H1 (cell line): ENCODE measurements around the gene CEP104. TPM values are rescaled to one million over a fixed set of nuclear protein-coding genes. Genes with fewer than 3 reads are reported as not detected.

Experiments used
- CTCF ChIA-PET: fragments of 300-600 bp; sonication (Branson Sonifier 250); formaldehyde crosslinking; loops from one replicate; lab custom pipeline; 2021; ENCODE audit not compliant: partially characterized antibody; lab: Charles Lee
- POLR2A ChIA-PET: fragments of 300-600 bp; sonication (Branson Sonifier 250); formaldehyde crosslinking; loops from one replicate; lab custom pipeline; 2021; ENCODE audit warnings: inconsistent platforms; ENCODE audit not compliant: partially characterized antibody; lab: Charles Lee
- DNase-seq, 2 experiments: peaks; one replicate each; pipeline versions ENCODE4 v3.0.0 to v3.0.0-alpha.2; 2010 to 2022; ENCODE audit warnings: low spot score in 2 of 2, low read depth in 1 of 2, mixed read lengths in 1 of 2
- FAIRE-seq: peaks from 2 replicates; lab custom pipeline; 2011; peaks lifted over from hg19 to GRCh38; lab: Jason Lieb, UNC
- H2AFZ ChIP-seq: 2 replicates; pipeline ENCODE4 v1.8.1; 2012; ENCODE audit warnings: low read length, inconsistent platforms
- H2AK5ac ChIP-seq: 2 replicates; pipeline ENCODE4 v1.6.1; 2013; ENCODE audit warnings: low read depth, low read length
- H2BK120ac ChIP-seq: replicated peaks from 2 replicates; pipeline ENCODE3; 2013; ENCODE audit warnings: low read depth, low read length, inconsistent platforms
- H2BK12ac ChIP-seq: 2 replicates; pipeline ENCODE4 v1.6.1; 2013; ENCODE audit warnings: low read depth, low read length
- H2BK15ac ChIP-seq: 2 replicates; pipeline ENCODE4 v1.6.1; 2013; ENCODE audit warnings: low read length
- H2BK20ac ChIP-seq: 2 replicates; pipeline ENCODE4 v1.6.1; 2013; ENCODE audit warnings: low read length
- H2BK5ac ChIP-seq: 2 replicates; pipeline ENCODE4 v1.6.1; 2013; ENCODE audit warnings: low read depth, low read length
- H3K14ac ChIP-seq: 2 replicates; pipeline ENCODE4 v1.6.1; 2013; ENCODE audit warnings: inconsistent platforms; ENCODE audit not compliant: insufficient read length
- H3K18ac ChIP-seq: 2 replicates; pipeline ENCODE4 v1.6.1; 2013; ENCODE audit warnings: low read length; ENCODE audit errors: extremely low read depth
- H3K23ac ChIP-seq: 2 replicates; pipeline ENCODE4 v1.6.1; 2013; ENCODE audit warnings: inconsistent platforms; ENCODE audit not compliant: insufficient read length
- H3K23me2 ChIP-seq: 2 replicates; pipeline ENCODE4 v1.6.1; 2013; ENCODE audit warnings: low read depth, low read length
- H3K27ac ChIP-seq: 2 replicates; pipeline ENCODE4 v1.6.1; 2011; ENCODE audit warnings: low read depth, low read length, inconsistent platforms
- H3K27me3 ChIP-seq, 4 experiments: replicated peaks in 1 of 4; 1 replicate in 1 of 4; 2 replicates in 3 of 4; pipeline versions ENCODE4 v1.6.1 to v1.8.1; 2011 to 2013; ENCODE audit warnings: low read length in 3 of 4, mild to moderate bottlenecking in 3 of 4, inconsistent platforms in 2 of 4, mixed read lengths in 2 of 4, moderate library complexity in 1 of 4; ENCODE audit not compliant: control insufficient read depth in 3 of 4, insufficient read depth in 3 of 4; ENCODE audit errors: extremely low read depth in 1 of 4
- H3K36me3 ChIP-seq, 4 experiments: 2 replicates each; pipeline versions ENCODE4 v1.6.1 to v1.8.1; 2011 to 2013; ENCODE audit warnings: mild to moderate bottlenecking in 4 of 4, low read length in 3 of 4, moderate library complexity in 2 of 4, control low read depth in 1 of 4, inconsistent platforms in 1 of 4; ENCODE audit not compliant: insufficient read depth in 4 of 4, control insufficient read depth in 2 of 4
- H3K4ac ChIP-seq: replicated peaks from 2 replicates; pipeline ENCODE3; 2013; ENCODE audit warnings: low read length, low read depth, mixed read lengths, inconsistent platforms; ENCODE audit not compliant: insufficient read length
- H3K4me1 ChIP-seq, 4 experiments: replicated peaks in 1 of 4; 1 replicate in 1 of 4; 2 replicates in 3 of 4; pipeline versions ENCODE4 v1.6.1 to v1.8.1; 2011 to 2013; ENCODE audit warnings: low read length in 3 of 4, inconsistent platforms in 2 of 4, mixed read lengths in 1 of 4; ENCODE audit not compliant: insufficient read depth in 4 of 4, control insufficient read depth in 3 of 4
- H3K4me2 ChIP-seq, 2 experiments: 2 replicates each; pipeline versions ENCODE4 v1.6.1 to v1.8.1; 2011 to 2013; ENCODE audit warnings: low read depth in 2 of 2, low read length in 2 of 2, control low read depth in 1 of 2, inconsistent platforms in 1 of 2, mild to moderate bottlenecking in 1 of 2; ENCODE audit not compliant: insufficient read depth in 1 of 2
- H3K4me3 ChIP-seq, 4 experiments: fragments of 200-600, 300-600 bp in 1 of 4; sonication (generic), shearing (Covaris generic), sonication (Bioruptor Twin) in 1 of 4; 2 replicates each; pipeline versions ENCODE4 v1.5.1 to v1.8.1; 2011 to 2016; ENCODE audit warnings: low read length in 4 of 4, low read depth in 3 of 4, control low read depth in 2 of 4, inconsistent platforms in 2 of 4, mild to moderate bottlenecking in 2 of 4, mixed read lengths in 1 of 4, moderate library complexity in 1 of 4; ENCODE audit not compliant: insufficient read depth in 2 of 4; ENCODE audit errors: extremely low read depth in 1 of 4
- H3K56ac ChIP-seq: replicated peaks from 2 replicates; pipeline ENCODE3; 2013; ENCODE audit warnings: low read depth, mild to moderate bottlenecking, mixed read lengths, low read length, inconsistent platforms; ENCODE audit not compliant: insufficient read length
- H3K79me1 ChIP-seq: 2 replicates; pipeline ENCODE4 v1.6.1; 2013; ENCODE audit warnings: low read depth, low read length, control low read depth
- H3K79me2 ChIP-seq, 2 experiments: 2 replicates each; pipeline versions ENCODE4 v1.6.1 to v1.8.1; 2012 to 2013; ENCODE audit warnings: low read length in 2 of 2, mild to moderate bottlenecking in 2 of 2, inconsistent platforms in 1 of 2; ENCODE audit not compliant: insufficient read depth in 2 of 2, control insufficient read depth in 1 of 2
- H3K9ac ChIP-seq, 4 experiments: replicated peaks in 1 of 4; 1 replicate in 1 of 4; 2 replicates in 3 of 4; pipeline versions ENCODE4 v1.6.1 to v1.8.1; 2011 to 2013; ENCODE audit warnings: low read depth in 3 of 4, low read length in 3 of 4, control low read depth in 2 of 4, mild to moderate bottlenecking in 2 of 4, moderate library complexity in 2 of 4, inconsistent platforms in 1 of 4; ENCODE audit errors: extremely low read depth in 1 of 4
- H3K9me3 ChIP-seq, 2 experiments: 2 replicates each; pipeline versions ENCODE4 v1.6.1 to v1.8.1; 2012 to 2013; ENCODE audit warnings: mild to moderate bottlenecking in 2 of 2, moderate library complexity in 2 of 2, control low read depth in 1 of 2, inconsistent platforms in 1 of 2, low read depth in 1 of 2, low read length in 1 of 2, mixed read lengths in 1 of 2; ENCODE audit not compliant: insufficient read depth in 2 of 2
- H4K20me1 ChIP-seq, 2 experiments: replicated peaks in 1 of 2; 2 replicates each; pipeline versions ENCODE3 to v1.8.1; 2011 to 2013; ENCODE audit warnings: inconsistent platforms in 2 of 2, low read length in 2 of 2, mild to moderate bottlenecking in 1 of 2; ENCODE audit not compliant: insufficient read depth in 2 of 2, control insufficient read depth in 1 of 2
- H4K5ac ChIP-seq: 2 replicates; pipeline ENCODE4 v1.6.1; 2013; ENCODE audit warnings: low read length, low read depth, mixed read lengths, inconsistent platforms; ENCODE audit not compliant: insufficient read length
- H4K8ac ChIP-seq: 2 replicates; pipeline ENCODE4 v1.8.0; 2013; ENCODE audit warnings: mild to moderate bottlenecking, moderate library complexity, low read length, inconsistent platforms; ENCODE audit not compliant: insufficient read depth; ENCODE audit errors: extremely low read depth
- H4K91ac ChIP-seq: replicated peaks from 2 replicates; pipeline ENCODE3; 2013; ENCODE audit warnings: low read length, mixed read lengths, inconsistent platforms; ENCODE audit not compliant: insufficient read length
- CHD2 ChIP-seq: IDR thresholded peaks from 2 replicates; pipeline ENCODE4 v1.6.1; 2012; ENCODE audit warnings: low read length, improper control_type of control experiment
- EZH2 ChIP-seq: fragments of 200-600 bp; sonication (generic); IDR thresholded peaks from 2 replicates; pipeline ENCODE4 v1.7.1; 2012; ENCODE audit warnings: low read depth, mild to moderate bottlenecking, moderate library complexity, low read length, inconsistent platforms; ENCODE audit not compliant: severe bottlenecking
- FOSL1 ChIP-seq: IDR thresholded peaks from 2 replicates; pipeline ENCODE4 v1.6.1; 2011; ENCODE audit warnings: mild to moderate bottlenecking, low read depth, low read length, moderate library complexity; ENCODE audit not compliant: insufficient read depth
- GABPA ChIP-seq: IDR thresholded peaks from 2 replicates; pipeline ENCODE4 v1.6.1; 2011; ENCODE audit warnings: mild to moderate bottlenecking, low read length, moderate library complexity, borderline replicate concordance; ENCODE audit not compliant: insufficient read depth
- KDM4A ChIP-seq: IDR thresholded peaks from one replicate; pipeline ENCODE4 v1.7.1; 2012; ENCODE audit warnings: low read depth, mild to moderate bottlenecking, moderate library complexity, low read length, inconsistent platforms; ENCODE audit not compliant: severe bottlenecking
- MAFK ChIP-seq: IDR thresholded peaks from 2 replicates; pipeline ENCODE4 v1.6.1; 2012; ENCODE audit warnings: low read depth, mild to moderate bottlenecking, improper control_type of control experiment, low read length
- MAX ChIP-seq: IDR thresholded peaks from 2 replicates; pipeline ENCODE4 v1.6.1; 2012; ENCODE audit warnings: inconsistent platforms
- POLR2AphosphoS5 ChIP-seq: IDR thresholded peaks from 2 replicates; pipeline ENCODE4 v1.6.1; 2011; ENCODE audit warnings: low read depth, low read length
- SIN3A ChIP-seq, 2 experiments: IDR thresholded peaks in 1 of 2; conservative IDR thresholded peaks in 1 of 2; 2 replicates each; pipeline ENCODE4 v1.6.1; 2011 to 2012; ENCODE audit warnings: low read length in 2 of 2, improper control_type of control experiment in 1 of 2, low read depth in 1 of 2, mild to moderate bottlenecking in 1 of 2
- SP1 ChIP-seq: IDR thresholded peaks from 2 replicates; pipeline ENCODE4 v1.6.1; 2011; ENCODE audit warnings: low read depth, low read length
- SUZ12 ChIP-seq: fragments of 200-600 bp; sonication (generic); IDR thresholded peaks from 2 replicates; pipeline ENCODE4 v1.6.1; 2012; ENCODE audit warnings: mild to moderate bottlenecking, inconsistent platforms, low read length, moderate library complexity, mixed read lengths
- TCF12 ChIP-seq: IDR thresholded peaks from 2 replicates; pipeline ENCODE4 v1.6.1; 2011; ENCODE audit warnings: low read depth, mild to moderate bottlenecking, low read length
- WGBS, 2 experiments: shearing (Covaris generic) in 1 of 2; methylation state at CpG; one replicate each; pipeline versions ENCODE4 v1.1.6 to v1.1.7; 2013 to 2015; ENCODE audit warnings: low lambda C conversion rate in 2 of 2, mixed read lengths in 2 of 2, inconsistent platforms in 1 of 2, low coverage in 1 of 2, missing lambda C conversion rate in 1 of 2; ENCODE audit not compliant: insufficient replicate concordance in 2 of 2, insufficient coverage in 1 of 2, insufficient read length in 1 of 2; ENCODE audit errors: extremely low coverage in 1 of 2, missing lambda C conversion rate in 1 of 2; 5-methylcytosine and 5-hydroxymethylcytosine counted together
- polyA plus RNA-seq, 7 experiments: library from polyadenylated mRNA; depleted of rRNA in 3 of 7; stranded (reverse) in 5 of 7; unstranded in 2 of 7; fragments of >200 nt in 5 of 7; fragments of 200-250 nt in 2 of 7; gene quantifications; 1 replicate in 5 of 7; 2 replicates in 1 of 7; 4 replicates in 1 of 7; pipeline versions ENCODE4 v1.2.1 to v1.2.3, GENCODE V29; 2011 to 2013; ENCODE audit warnings: missing spikeins in 2 of 7, mixed read lengths in 2 of 7
- total RNA-seq: library from RNA; stranded (reverse); fragmentation: NEBNext Ultra II Directional; extraction: Animal tissue kit (Norgen Biotek cat#: 25700); gene quantifications from 2 replicates; pipeline ENCODE4 v1.2.1, GENCODE V29; 2021

CEP104 gene
- total and polyA plus RNA-seq, 2 of the 8 experiments (the other 6 are each of a cell fraction or from before 2014, with no cell fraction given): 8.0 to 43.9 TPM

GRCh38 chr1:3880429-3881192, 23.6 kb upstream of the CEP104 start:
- Histone ChIP-seq H2AFZ (no peak overlapping the region), H2BK5ac (no peak overlapping the region), H3K18ac (no peak overlapping the region), H4K91ac (no peak overlapping the region), H3K9ac (no peak overlapping the region), H3K23ac (no peak overlapping the region), H3K9me3 (peaks cover 0 to 9% of the 10 kb centered on the region in 2 experiments; a peak in 1 of 4 replicates), H2BK12ac (0 out of 2 replicates have a peak overlapping the region, but pooled peaks have one; percentile 27), H2AK5ac (0 out of 2 replicates have a peak overlapping the region, but pooled peaks have one; percentile 13), H3K27me3 (no peaks in the 10 kb centered on the region), H3K4ac (no peak overlapping the region), H3K4me1 (no peaks in the 10 kb centered on the region), H2BK20ac (no peak overlapping the region), H3K79me1 (no peaks in the 10 kb centered on the region), H3K36me3 (no peaks in the 10 kb centered on the region), H3K14ac (no peak overlapping the region), H4K8ac (peak overlapping the region; percentile 51; the same call in 1 of the 2 replicates), H3K23me2 (no peaks in the 10 kb centered on the region), H3K56ac (no peak overlapping the region), H3K4me3 (no peak overlapping the region), H3K27ac (no peak overlapping the region), H3K79me2 (no peaks in the 10 kb centered on the region), H4K20me1 (peaks cover 0 to 2% of the 10 kb centered on the region in 2 experiments), H2BK120ac (no peak overlapping the region), H3K4me2 (no peak overlapping the region), H2BK15ac (no peak overlapping the region), H4K5ac (no peak overlapping the region)
- no peak for FAIRE-seq
- POLR2A ChIA-PET: interaction anchor here (1.8 kb wide), 1 partner anchor 19 kb away, joined by 4 read pairs; the partner anchor contains the start of gene C1orf174
- CTCF ChIA-PET: interaction anchor here (1.1 kb wide), 1 partner anchor 23 kb away, joined by 3 read pairs; the partner anchor contains the start of genes CEP104 and DFFB
- 93% methylated on average over 20 of the region's 20 CpGs; no CpG with 5 or more reads in 1 of the 2 experiments for WGBS, 2 experiments
- DNase-seq: no peak
- no peak for TF ChIP-seq MAFK
- no peak for TF ChIP-seq TCF12
- TF ChIP-seq SIN3A (conservative IDR thresholded peaks at IDR 0.05 in 1 of 2, IDR thresholded peaks at IDR 0.05 in 1 of 2; ENCODE audit: low read depth in 1 of 2, low read length in 2 of 2): no peak
- no peak for TF ChIP-seq EZH2
- no peak for TF ChIP-seq GABPA
- TF ChIP-seq FOSL1: no peak
- TF ChIP-seq POLR2AphosphoS5: no peak
- TF ChIP-seq MAX: no peak
- TF ChIP-seq SP1: no peak
- no peak for TF ChIP-seq SUZ12
- TF ChIP-seq CHD2: no peak
- TF ChIP-seq KDM4A: no peak
